ENCODE measurements around the gene LGALS8. TPM values are rescaled to one million over a fixed set of nuclear protein-coding genes. Genes with fewer than 3 reads are reported as not detected.
"Not testable (repeated sequence)": the region's sequence is repeated elsewhere in the genome, so short reads cannot be mapped to it uniquely, and the experiment has no call there.

LGALS8 gene
- polyA plus RNA-seq, 5 donors = 51.7 to 105 (median 84.1) TPM

GRCh38 chr1:236535662-236536161, 11.9 kb downstream of the LGALS8 start:
- no peak for DNase-seq

- no peak for DNase-seq
Observed at GRCh38 chr1:236536540-236536939, 12.8 kb downstream of the LGALS8 start.

GRCh38 chr1:236540813-236541465, 17.2 kb downstream of the LGALS8 start:
- DNase-seq = no peak

- no peak for DNase-seq
Observed at GRCh38 chr1:236541710-236542109, 17.9 kb downstream of the LGALS8 start.

GRCh38 chr1:236543065-236543669, 19.4 kb downstream of the LGALS8 start:
- DNase-seq = no peak

GRCh38 chr1:236545621-236546169, 21.9 kb downstream of the LGALS8 start:
- DNase-seq = no peak

- no peak for DNase-seq
Observed at GRCh38 chr1:236548452-236548851, 24.7 kb downstream of the LGALS8 start.

- no peak for DNase-seq
Observed at GRCh38 chr1:236550961-236551851, 27.4 kb downstream of the LGALS8 start.

- no peak for DNase-seq
Observed at GRCh38 chr1:236552096-236552495, 28.3 kb downstream of the LGALS8 start.

- DNase-seq = no peak
Observed at GRCh38 chr1:236552901-236553300, 29.1 kb downstream of the LGALS8 start.

- DNase-seq = no peak
Observed at GRCh38 chr1:236553370-236553769, 29.6 kb downstream of the LGALS8 start.

GRCh38 chr1:236556606-236557005, 32.8 kb downstream of the LGALS8 start:
- no peak for DNase-seq

- DNase-seq = no peak
Observed at GRCh38 chr1:236558081-236558480, 34.3 kb downstream of the LGALS8 start.

GRCh38 chr1:236558846-236559245, 35.1 kb downstream of the LGALS8 start:
- DNase-seq = no peak

- DNase-seq = no peak
Observed at GRCh38 chr1:236560213-236560771, 36.5 kb downstream of the LGALS8 start.

GRCh38 chr1:236561976-236562375, 38.2 kb downstream of the LGALS8 start:
- DNase-seq = no peak

GRCh38 chr1:236565530-236565929, 41.7 kb downstream of the LGALS8 start:
- no peak for DNase-seq

- no peak for DNase-seq
Observed at GRCh38 chr1:236568285-236568894, 44.6 kb downstream of the LGALS8 start.

GRCh38 chr1:236575523-236575922, 51.7 kb downstream of the LGALS8 start:
- no peak for DNase-seq

GRCh38 chr1:236576004-236576403, 52.2 kb downstream of the LGALS8 start:
- no peak for DNase-seq

GRCh38 chr1:236577041-236577440, 53.3 kb downstream of the LGALS8 start:
- not testable (repeated sequence) for DNase-seq

Measured in right lung (tissue), 5 donors.